OCI-LY1 (cell line): ENCODE results near the gene ARL2BP.

ENCODE experiments used
- EZH2 ChIP-seq: fragments of 200-600 bp; sonication (generic), shearing (Covaris generic); IDR thresholded peaks from 2 replicates; pipeline ENCODE4 v1.8.0; 2017; ENCODE audit warnings: borderline replicate concordance, mixed run types, mild to moderate bottlenecking, antibody characterized with exemption, low read length, moderate library complexity, mixed read lengths
- TF ChIP-seq, protein P1 (sequence below): fragments of 200-600 bp; sonication (generic), shearing (Covaris generic); IDR thresholded peaks from 2 replicates; pipeline ENCODE4 v1.5.1; 2017; ENCODE audit warnings: mild to moderate bottlenecking, antibody characterized with exemption, low read length, moderate library complexity, mixed read lengths

DNA sequence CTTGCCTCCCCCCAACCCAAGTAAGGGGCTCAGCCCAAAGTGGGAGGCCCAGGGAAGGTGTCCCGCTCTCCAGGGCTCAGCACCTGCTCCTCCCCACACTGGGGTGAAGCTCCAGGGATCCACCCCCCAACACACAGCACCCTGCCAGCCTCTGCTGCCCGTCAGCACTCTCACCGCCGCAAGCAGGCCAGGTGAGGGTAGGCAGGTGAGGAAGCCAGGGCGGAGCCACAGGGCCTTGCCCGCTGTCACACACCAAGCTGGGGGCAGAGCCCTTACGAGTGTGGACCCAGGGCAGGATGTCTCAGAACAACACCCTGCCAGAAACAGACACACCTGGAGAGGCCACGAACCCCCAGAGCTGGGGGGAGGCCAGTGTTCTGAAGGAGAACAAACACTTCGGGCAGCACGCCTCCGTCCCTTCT is 19.9 kb downstream of the ARL2BP start:
- TF ChIP-seq, protein P1, sequence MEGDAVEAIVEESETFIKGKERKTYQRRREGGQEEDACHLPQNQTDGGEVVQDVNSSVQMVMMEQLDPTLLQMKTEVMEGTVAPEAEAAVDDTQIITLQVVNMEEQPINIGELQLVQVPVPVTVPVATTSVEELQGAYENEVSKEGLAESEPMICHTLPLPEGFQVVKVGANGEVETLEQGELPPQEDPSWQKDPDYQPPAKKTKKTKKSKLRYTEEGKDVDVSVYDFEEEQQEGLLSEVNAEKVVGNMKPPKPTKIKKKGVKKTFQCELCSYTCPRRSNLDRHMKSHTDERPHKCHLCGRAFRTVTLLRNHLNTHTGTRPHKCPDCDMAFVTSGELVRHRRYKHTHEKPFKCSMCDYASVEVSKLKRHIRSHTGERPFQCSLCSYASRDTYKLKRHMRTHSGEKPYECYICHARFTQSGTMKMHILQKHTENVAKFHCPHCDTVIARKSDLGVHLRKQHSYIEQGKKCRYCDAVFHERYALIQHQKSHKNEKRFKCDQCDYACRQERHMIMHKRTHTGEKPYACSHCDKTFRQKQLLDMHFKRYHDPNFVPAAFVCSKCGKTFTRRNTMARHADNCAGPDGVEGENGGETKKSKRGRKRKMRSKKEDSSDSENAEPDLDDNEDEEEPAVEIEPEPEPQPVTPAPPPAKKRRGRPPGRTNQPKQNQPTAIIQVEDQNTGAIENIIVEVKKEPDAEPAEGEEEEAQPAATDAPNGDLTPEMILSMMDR, result no peak
- TF ChIP-seq EZH2, result no peak
